ENCODE data around the gene HTATIP2. TPM values are rescaled to one million over a fixed set of nuclear protein-coding genes. Genes with fewer than 3 reads are reported as not detected.
"Not testable (repeated sequence)": the region's sequence is repeated elsewhere in the genome, so short reads cannot be mapped to it uniquely, and the experiment has no call there.

Gene HTATIP2
- total RNA-seq, 4 donors from 2014 or later, result 19.3 to 37.1 (median 28.5) TPM

GRCh38 chr11:20363149-20363499 is 390 bp upstream of the HTATIP2 start:
- Histone ChIP-seq H3K4me3 (peak overlapping the region; percentile 56 to 98 (median 91)), H3K27me3 (no peaks in the 10 kb centered on the region), H3K4me1 (peaks cover 0 to 33% (median 10%) of the 10 kb centered on the region in 4 donors), H3K36me3 (no peaks in the 10 kb centered on the region), H3K9me3 (no peaks in the 10 kb centered on the region), H3K27ac (peak overlapping the region; percentile 59 to 99 (median 98))
- DNase-seq (ENCODE audit: low spot score in 2 of 2), result no peak
- WGBS, 2 donors, result 77 to 89% methylated on average over 2 of the region's 2 CpGs
- no peak for TF ChIP-seq EP300 (IDR thresholded peaks at IDR 0.05)
- no peak for TF ChIP-seq CTCF (IDR thresholded peaks at IDR 0.05)
- no peak for TF ChIP-seq POLR2A (IDR thresholded peaks at IDR 0.05)

DNA sequence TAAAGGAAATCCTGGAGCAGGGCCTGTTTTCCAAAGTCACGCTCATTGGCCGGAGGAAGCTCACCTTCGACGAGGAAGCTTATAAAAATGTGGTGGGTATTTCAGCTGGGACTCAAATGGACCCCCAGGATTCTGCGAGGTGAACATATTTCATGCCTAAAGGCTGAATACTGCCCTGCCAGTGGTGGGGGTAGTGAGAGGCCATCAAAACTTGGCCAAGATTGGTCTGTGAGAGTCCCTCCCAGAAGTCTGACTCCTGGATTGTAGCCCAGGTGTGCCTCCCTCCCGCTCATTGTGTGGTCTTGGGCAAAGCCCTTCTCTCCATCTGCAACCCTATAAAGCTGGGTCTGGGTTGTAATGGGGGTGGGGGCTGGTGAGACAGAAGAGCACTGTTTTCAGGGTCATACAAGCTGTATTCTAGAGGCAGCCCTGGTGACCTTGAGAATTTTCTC is 853 bp downstream of the HTATIP2 start:
- H3K4me1 ChIP-seq, result peaks cover 0 to 46% (median 15%) of the 10 kb centered on the region in 4 donors
- H3K27ac ChIP-seq, result peak overlapping the region; percentile 59 to 99 (median 98)
- DNase-seq (ENCODE audit: low spot score in 2 of 2), result no peak
- H3K4me3 ChIP-seq, result peak overlapping the region; percentile 56 to 98 (median 91)
- no peaks in the 10 kb centered on the region for H3K9me3 ChIP-seq
- 30 to 37% methylated on average over 6 of the region's 6 CpGs for WGBS, 2 donors
- H3K27me3 ChIP-seq, result no peaks in the 10 kb centered on the region
- H3K36me3 ChIP-seq, result peaks cover 0 to 4% (median 0%) of the 10 kb centered on the region in 3 donors
- TF ChIP-seq CTCF (IDR thresholded peaks at IDR 0.05) (peak in 1 of 5 experiments; percentile 2), POLR2A (IDR thresholded peaks at IDR 0.05) (no peak)

DNA sequence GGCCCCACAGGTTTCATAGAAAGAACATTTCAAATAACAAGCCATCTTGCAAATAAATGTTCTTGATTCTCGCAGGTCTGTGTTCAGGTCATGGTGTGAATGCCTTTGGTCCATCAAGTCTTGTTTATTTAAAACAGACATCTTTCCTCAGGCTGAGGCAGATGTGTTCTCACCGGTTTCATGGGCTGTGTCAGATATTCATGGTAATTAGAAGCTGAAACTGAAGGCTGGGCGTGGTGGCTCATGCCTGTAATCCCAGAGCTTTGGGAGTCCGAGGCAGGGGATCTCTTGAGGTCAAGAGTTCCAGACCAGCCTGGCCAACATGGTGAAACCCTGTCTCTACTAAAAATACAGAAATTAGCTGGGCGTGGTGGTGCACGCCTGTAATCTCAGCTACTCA is 2.0 kb downstream of the HTATIP2 start:
- peaks cover 0 to 47% (median 15%) of the 10 kb centered on the region in 4 donors for H3K4me1 ChIP-seq
- DNase-seq (ENCODE audit: low spot score in 2 of 2); H3K27me3 ChIP-seq; H3K9me3 ChIP-seq; H3K4me3 ChIP-seq: not testable (repeated sequence)
- H3K36me3 ChIP-seq, result peaks cover 0 to 12% (median 0%) of the 10 kb centered on the region in 3 donors
- H3K27ac ChIP-seq, result peak overlapping the region in 3 of 4 donors; percentile 97 to 99 (median 98)
- 93 to 94% methylated on average over 6 of the region's 6 CpGs for WGBS, 2 donors

- no peak for TF ChIP-seq CTCF (IDR thresholded peaks at IDR 0.05)
- peak; percentile 60 to 82 for TF ChIP-seq EP300 (IDR thresholded peaks at IDR 0.05)
- peak in 1 of 2 donors; percentile 21 for DNase-seq (ENCODE audit: low spot score in 2 of 2)
- Histone ChIP-seq H3K27ac (peak overlapping the region; percentile 71 to 97 (median 81)), H3K36me3 (peaks cover 0 to 27% (median 0%) of the 10 kb centered on the region in 3 donors), H3K9me3 (no peaks in the 10 kb centered on the region), H3K4me1 (peaks cover 0 to 47% (median 15%) of the 10 kb centered on the region in 4 donors), H3K4me3 (peak overlapping the region in 1 of 4 donors; percentile 1), H3K27me3 (no peaks in the 10 kb centered on the region)
- WGBS, 2 donors, result 38 to 44% methylated on average over 9 of the region's 9 CpGs
Observed at GRCh38 chr11:20367313-20367948, 3.9 kb downstream of the HTATIP2 start.

GRCh38 chr11:20368438-20368837 is 4.9 kb downstream of the HTATIP2 start:
- H3K27me3 ChIP-seq, result no peaks in the 10 kb centered on the region
- H3K4me1 ChIP-seq, result peaks cover 0 to 47% (median 15%) of the 10 kb centered on the region in 4 donors
- no peak overlapping the region for H3K4me3 ChIP-seq
- peak overlapping the region; percentile 33 to 97 (median 78) for H3K27ac ChIP-seq
- TF ChIP-seq EP300 (IDR thresholded peaks at IDR 0.05), result no peak
- no peak for TF ChIP-seq POLR2A (IDR thresholded peaks at IDR 0.05)
- no peak for TF ChIP-seq CTCF (IDR thresholded peaks at IDR 0.05)
- H3K36me3 ChIP-seq, result peaks cover 0 to 27% (median 0%) of the 10 kb centered on the region in 3 donors
- DNase-seq (ENCODE audit: low spot score in 2 of 2), result no peak
- H3K9me3 ChIP-seq, result no peaks in the 10 kb centered on the region
